GM12892 (cell line): ENCODE data around the gene ABCA1.

ENCODE experiments used
- POLR2AphosphoS5 ChIP-seq: IDR thresholded peaks from 2 replicates; pipeline ENCODE4 v1.6.1; 2011; ENCODE audit warnings: low read depth, low read length, control low read depth
- TAF1 ChIP-seq: IDR thresholded peaks from 2 replicates; pipeline ENCODE4 v1.6.1; 2011; ENCODE audit warnings: low read depth, mild to moderate bottlenecking, control low read depth, low read length, borderline replicate concordance

- TF ChIP-seq TAF1 = no peak
- no peak for TF ChIP-seq POLR2AphosphoS5
Measured at GRCh38 chr9:104873489-104873850, 54.5 kb downstream of the ABCA1 start.
